HG02610 (cell line): ENCODE data around the gene CYB561D2.
A peak's percentile ranks its signal among the peaks of the same experiment; 100 is the strongest.

ENCODE experiments used
- ATAC-seq: cut with Tn5 transposase; IDR thresholded peaks from one replicate; pipeline ENCODE4 v1.9.1; 2021; ENCODE audit warnings: mild to moderate bottlenecking, moderate library complexity; ENCODE audit not compliant: unreplicated experiment

Gene CYB561D2

DNA sequence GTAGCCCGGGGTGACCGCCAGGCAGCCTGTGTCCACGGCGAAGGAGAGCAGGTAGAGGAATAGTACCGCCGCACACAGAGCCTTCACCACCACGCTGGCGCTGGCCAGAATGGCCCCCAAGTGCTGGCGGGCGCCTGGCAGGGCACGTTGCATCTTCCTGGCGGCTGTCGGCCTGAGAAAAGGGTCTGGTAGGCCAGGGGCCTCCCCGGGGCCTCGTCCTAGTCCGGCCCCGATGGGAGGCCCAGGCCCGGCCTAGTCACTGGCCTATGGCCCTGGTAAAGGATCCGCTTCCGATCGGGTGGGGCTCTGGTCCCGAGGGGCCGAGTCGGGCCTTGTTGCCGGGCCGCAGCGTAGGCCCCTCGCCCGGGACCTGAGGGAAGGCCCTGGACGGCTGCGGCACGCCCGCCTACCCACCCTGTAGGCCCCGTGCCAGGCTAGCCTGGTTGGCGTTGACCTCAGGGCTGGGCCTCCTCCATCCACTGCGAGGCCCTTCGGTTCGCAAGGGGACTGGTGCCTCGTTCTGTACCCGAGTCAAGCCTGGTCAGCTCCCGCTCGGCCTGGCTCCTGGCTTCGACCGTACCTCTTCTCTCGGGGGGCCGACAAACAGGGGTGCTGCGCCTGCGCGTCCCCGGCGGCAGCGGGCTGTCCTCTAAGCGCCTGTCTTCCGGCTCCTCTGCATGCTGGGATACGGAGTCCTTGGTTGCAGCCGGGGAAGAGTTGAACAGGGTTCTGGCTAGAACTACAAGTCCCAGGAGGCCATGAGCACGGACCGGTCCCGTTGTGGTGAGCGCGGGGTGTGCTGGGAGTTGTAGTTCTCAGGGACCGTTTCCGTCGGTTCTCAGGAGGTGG, 8.5 kb downstream of the CYB561D2 start, which contains the start of gene TMEM115:
Gene TMEM115, minus strand, starts transcription at position 611 of the 849 bp plus-strand sequence. Its CDS starts 458 bp downstream, at position 153.
- ATAC-seq: peak; percentile 99

DNA sequence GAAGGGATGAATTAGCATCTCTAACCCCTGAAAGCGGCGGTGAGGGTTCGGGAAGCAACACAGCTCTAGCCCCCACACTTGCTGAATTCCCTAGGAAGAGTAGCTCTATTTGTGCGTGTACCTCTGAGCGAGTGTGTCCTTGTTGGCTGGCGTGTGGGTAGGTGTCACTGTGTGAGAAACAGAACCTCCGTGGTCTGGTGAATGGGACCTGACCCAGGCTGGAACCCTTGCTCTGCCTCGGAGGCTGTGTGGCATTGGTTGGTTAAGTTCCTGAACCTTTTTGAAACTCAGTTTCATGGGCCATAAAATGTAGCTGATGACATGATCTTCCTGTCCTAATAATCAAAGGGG, 9.1 kb downstream of the CYB561D2 start:
- peak; percentile 5 for ATAC-seq

DNA sequence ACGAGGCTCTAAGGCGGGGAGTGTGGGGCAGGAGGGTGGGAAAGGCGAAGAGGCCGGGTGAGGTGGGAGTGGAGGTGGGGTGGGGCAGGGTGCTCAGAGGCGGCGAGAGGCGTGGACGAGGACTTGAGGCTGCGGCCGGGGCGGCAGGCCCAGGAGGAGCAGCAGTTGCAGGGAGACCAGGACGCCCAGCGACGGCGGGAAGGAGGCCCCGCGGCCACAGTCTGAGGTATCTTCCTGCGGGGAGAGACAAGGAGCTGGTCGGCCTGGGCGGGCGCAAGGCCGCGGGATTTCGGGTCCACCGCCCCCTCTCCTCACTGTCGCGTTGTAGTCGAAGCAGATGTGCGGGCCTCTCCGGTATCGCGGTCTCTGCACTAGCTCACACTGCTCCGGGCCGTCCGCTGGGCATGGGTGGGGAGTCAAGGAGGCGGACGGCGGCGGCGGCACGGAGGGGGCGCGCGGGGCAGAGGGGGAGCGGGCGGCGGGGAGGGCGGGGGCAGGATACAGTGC, 14.0 kb downstream of the CYB561D2 start:
- no peak for ATAC-seq

DNA sequence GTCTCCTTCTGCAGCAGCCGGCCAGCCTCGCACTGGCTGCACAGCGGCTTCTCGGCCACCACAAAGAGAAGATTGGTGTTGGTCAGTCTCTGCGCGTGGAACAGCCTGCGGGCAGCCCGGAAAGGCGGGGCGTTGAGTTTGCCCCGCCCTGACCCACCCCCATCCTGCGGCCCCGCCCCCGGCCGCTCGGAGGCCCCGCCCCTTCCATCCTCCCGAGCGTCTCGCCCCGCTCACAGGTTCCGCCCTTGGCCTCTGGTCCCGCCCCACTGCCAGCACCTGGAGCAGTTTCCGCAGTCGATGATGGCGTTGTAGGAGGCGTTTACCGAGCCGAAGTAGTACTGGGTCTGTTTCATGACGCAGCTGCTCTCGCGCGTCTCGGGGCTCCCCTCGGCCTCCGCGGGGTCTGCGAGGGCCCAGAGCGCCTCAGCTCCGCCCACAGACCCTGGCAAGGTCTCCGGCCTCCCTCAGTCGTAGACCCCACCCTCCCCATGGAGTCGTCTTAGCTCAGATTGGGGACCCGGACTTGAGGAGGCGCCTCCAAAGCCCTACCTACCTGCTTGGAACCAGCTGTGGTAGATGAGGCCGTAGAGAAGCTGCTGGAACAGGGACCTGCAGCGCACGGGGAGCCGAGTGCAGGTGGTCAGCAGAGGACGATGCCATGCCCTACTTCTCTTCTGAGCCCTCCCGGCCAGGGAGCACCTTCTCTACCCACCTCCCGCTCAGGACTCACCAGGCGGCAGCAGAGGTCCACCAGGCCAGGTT, 14.6 kb downstream of the CYB561D2 start:
- ATAC-seq: peak; percentile 89

DNA sequence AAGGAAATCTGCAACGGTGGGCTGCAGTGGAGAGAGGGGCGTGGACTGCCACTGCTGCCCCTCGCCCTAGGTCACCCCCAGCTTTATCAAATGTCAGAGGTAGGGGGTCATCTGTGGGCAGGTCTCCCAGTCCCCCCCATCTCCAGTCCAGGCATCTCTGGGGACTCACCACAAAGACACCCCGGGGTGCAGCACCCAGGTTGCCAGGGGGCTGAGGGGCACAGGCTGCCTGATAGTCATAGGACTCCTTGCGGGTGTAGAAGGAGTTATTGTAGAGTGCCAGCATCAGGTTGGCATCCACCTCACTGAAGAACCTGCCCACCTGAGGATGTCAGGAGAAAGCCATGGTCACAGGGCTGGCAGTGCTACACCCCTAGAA, 15.2 kb downstream of the CYB561D2 start:
- ATAC-seq: no peak

DNA sequence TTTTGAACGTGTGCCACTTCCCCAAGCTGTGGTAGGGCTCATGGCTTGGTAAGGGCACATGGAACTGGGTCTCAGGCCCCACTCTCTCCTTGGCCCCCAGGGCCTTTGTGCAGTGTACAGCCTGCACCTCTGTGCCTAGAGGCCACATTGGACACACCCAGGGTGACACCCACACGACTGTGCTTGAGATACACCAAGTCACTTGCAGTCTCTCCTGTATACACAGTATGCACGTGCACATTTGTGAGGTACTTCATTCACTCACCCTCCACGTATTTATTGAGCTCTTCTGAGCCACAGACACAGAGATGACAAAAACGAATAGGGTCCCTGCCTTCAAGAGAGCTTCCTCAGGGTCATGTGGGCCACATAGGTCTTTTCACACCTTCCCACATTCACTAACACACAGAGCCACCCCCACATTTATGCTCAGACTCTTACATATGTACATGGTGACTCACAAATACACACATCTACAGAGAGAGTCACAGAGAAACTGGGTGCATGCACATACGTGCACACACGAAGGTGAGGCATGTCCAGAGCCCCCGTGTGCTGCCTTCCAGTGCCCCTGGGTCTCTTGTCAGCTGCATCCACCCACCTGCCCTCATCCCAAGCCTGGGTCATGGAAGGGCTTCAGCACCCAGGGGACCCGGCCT, 18.5 kb downstream of the CYB561D2 start:
- no peak for ATAC-seq

DNA sequence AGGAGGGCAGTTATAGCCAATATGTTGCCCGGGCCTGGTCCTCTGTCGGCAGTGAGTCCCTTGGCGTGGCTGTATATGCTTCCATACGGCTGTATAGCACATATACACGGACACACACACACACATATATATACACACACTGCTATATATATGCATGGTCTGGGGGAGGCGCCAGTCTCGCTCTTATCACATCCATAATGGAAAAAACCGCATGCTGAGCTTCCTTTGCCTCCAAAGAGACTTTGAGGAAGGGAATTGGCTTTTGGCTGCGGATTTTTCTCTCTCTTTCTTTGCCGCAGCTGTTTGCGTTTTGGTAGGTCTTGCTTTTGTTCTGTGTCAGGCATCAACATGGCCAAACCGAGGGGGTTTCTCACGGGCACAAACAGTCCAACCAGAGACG, 19.9 kb downstream of the CYB561D2 start:
- ATAC-seq: no peak

DNA sequence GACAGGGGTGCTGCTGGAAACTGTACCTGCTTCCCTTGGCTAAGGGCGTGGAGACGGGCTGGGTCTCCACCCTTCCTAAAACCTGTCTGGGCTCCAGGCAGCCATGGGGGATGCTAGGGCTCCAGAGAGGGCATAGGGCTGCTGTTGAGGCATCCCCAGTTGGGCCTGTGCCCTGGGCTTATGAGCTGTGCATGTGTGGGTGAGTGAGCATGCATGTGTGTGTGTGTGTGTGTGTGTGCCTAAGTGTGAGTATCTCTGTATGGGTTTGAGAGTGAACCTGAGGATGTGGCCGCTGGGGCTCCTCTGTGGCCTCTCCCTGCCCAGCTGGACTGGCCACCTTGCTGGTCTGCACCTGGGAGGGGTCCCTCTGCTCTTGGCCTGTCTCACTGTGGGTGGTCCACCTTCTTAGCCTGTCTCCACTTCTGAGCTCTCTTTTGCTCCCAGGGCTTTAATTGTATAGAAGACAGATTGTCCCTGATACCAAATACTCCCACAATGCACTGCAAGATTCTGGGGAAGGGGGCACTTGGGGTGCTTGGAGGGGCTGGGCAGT, 20.5 kb downstream of the CYB561D2 start:
- ATAC-seq: no peak

DNA sequence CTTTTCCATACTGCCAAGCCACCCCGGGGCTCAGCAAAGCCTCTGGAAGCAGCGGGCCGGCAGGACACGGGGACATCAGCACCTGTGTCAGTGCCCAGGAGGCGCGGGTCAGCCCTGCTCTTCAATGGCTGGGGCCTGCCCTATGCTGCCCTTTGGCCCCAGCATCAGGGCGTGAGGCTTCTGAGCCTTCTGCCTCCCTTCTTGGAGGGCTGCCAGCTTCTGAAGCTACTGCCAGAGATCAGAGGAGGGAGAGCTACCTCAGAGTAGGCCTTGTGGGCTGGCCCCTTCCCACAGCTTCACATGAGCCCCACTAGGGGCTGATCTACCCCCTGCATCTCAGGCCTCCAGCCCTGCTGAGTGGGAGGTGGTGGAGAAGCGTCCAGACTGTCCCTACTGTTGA, 21.7 kb downstream of the CYB561D2 start:
- ATAC-seq: no peak

DNA sequence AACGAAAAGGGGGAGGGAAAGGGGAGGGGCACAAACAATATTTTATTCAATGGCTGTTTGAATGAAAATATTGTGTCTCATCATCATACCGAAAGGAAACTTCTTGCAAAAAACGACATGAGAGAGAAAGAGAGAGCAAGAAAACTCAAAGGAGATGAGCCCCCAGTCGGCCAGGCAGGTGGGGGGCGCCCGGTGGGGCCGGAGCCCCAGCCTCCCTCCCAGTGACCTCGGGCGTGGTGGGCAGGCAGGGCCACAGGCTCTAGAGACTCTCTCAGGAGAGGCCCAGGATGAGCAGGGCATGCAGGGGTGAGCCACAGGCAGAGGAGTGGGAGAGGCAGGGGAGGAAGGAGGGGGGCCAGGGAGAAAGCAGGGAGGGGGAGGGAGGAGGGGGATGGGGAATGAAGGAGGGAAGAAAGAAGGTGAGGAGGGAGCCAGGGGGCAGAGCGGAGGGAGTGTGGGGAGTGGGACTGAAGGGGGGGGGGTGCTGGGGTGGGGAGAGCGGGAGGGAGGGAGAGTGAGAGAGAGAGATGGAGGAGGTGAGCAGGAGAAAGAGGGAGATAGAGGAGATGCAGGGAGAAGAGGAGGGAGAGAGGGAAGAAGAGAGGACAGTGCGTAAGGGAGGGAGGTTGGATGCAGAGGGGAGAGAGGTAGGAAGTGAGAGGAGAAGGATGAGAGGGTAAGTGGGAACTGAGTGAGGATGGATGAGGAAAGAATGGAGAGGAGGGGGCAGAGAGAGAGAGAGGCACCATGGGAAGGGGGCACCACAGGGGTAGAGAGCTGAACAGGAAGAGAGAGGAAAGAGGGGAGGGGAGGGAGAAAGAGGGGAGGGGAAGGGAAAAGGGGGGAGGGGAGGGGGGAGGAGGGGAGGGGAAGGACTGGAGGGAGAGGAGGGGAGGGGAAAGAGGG, 22.7 kb downstream of the CYB561D2 start:
- no peak for ATAC-seq

DNA sequence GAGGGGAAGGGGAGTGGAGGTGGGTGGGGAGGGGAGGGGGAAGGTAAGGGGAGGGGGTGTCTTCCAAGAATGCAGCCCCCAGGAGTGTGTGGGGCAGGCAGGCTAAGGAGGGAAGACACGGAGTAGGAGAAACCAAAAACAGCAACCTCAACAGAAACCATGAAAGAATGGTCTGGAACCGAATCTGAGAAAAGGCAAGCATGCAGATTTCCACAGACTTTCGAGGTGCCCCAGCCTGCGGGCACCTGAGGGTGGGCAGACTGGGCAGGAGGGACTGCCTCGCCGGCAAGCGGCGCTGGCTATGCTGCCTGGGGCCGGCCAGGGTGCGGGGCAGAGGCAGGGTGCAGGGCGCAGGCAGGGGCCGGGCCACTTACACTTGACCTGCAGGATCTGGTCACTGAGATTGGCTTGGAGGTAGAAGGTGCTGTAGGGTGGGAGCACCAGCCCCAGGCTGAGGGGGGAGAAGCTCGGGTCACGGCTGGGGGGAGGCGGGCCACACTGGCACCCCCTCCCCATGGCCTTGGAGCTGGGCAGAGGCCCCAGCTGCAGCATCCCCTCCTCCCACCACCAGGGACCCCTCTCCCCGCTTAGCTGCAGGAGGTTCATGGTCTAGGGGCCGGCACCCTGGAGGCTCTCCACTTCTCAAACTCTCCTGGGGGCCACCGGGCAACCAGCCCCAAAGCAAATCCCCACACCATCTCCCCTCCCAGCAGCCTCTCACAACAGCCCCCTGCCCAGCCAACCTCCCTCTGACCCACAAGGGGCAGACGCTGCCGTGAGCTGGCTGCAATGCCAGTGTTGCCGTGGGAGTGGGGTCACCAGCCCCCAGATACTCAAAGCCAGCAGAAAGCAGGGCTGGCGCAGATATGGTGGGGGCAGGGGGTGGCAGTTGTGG, 23.9 kb downstream of the CYB561D2 start:
- ATAC-seq: no peak

DNA sequence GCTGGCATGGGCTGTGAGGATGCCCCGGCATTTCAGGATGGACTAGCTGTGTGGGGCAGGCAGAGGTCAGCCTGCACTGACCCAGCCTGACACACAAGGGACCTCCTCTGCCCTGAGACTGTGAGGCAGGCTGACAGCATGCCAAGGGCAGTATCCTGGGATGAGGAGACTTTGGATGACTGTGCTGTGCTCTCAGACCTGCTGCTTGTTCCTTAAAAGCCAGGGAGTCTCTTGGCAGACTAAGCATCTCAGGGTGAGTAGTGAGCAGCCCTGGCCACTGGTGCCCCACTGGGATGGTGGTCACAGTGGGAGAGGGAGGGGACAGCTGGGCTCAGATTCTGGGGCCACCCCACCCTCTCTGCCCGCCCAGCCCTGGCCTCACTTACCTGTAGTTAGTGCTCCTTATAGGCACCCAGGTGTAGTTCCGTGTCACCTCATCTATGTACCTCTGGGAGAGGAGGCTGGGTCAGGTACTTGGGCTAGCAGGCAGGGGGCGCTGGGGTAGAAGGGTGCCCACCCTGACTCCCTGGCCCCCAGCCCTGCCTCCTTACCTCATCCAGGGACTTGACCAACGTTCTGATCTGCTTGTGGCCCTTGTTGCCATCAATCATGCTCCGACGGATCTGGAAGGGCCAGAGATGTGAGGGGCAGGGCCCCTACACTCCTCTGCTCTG, 24.7 kb downstream of the CYB561D2 start:
- no peak for ATAC-seq

DNA sequence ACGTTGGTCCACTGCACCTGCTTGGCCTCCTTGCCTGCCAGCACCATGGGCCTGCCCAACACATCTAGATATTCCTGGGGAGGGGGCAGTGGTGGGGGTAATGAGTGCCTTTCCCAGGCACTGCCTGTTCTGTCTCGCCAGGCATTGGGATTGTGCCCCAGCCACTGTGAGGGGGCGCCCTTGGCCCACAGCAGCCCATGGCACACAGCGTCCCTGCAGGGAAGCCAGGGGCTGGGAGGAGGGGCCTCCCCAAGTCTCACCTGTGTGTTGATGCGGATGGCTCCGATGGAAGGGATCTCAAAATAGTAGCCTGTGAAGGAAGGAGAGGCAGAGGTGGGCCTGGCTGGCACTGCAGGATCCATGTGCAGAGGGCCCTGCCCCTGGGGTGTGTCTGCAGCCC, 27.4 kb downstream of the CYB561D2 start:
- ATAC-seq: no peak

DNA sequence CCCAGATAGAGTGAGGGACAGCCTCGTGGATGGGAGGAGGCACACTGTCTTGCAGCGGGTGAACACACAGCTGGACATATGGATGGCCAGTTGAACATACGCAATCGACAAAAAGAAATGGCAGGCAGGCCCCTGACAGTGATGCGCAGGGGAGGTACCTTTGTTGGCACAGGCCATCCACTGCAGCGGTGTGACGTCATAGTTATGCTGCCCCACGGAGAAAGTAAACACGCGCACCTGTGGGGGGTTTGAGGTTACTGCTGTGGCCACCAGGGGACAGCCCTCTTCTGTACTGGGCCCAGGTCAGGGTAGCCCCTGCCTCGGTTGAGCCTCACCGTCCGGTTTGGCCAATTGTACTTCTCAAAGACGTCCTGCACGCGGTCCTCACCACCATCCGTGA, 28.1 kb downstream of the CYB561D2 start:
- ATAC-seq: no peak

DNA sequence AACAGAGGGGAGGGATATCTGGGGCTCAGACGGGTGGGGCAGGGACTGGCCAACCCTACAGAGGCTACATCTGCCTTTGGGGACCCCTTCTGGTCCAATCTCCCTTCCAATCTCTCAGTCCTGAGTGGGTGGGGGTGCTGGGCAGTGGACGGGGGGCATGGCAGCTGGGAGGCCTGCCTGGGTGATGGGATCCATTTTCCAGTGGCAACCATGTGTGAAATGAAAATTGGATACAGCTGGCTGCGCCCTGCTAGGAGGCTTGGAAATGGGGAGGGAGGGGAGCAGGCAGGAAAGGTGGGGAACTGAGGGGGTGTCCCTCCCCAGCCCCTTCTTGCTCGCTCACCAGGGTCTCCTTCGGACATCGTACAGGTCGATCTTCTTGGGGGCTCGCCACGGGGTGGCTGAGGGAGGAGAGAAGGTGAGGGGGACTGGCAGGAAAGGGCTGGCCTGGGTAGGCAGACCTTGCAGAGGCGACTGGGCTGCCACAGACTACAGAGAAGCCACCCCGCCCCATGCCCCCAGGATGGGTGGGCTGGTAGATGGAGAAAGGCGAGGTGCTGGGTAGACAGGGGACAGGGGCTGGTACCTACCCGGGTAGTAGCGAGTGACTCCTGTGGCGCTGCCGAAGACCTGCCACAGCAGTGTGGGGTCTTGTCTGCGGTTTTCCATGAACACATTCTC, 29.9 kb downstream of the CYB561D2 start:
- no peak for ATAC-seq

DNA sequence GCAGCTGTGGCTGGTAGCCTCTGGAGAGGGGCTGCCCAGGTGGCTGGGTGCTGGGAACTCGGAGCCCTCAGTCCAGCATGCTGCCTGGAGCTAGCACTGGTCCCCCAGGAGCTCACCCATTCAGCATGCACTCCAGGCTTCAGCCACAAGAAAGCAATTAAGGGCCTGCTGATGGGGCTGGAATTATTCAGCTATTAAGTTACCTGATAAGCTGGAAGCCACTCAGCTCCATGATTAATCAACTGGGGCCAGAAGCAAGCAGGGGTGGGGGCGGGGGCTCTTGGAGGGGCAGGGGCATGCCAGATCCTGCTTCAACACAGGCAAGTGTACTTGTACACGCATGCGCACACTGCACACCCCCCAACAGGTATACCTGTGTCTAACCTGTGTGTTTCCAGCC, 30.7 kb downstream of the CYB561D2 start:
- ATAC-seq: no peak

DNA sequence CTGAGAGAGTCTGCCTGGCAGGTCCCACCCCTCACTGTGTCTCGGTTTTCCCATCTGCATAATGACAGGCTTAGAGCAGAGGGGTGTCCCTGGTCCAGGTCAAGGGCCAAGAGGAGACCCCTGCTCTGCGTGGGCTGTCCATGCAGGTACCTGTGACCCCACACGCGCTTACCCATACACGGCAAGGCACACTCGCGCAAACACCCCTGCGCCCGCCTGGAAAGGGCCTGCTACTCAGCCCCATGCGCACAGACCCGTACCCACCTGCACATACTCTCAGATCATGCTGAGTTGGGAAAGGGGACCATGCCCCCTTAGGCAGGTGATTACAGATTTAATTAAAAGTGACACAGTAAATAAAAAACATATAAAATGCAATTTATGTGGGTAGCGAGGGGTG, 32.1 kb downstream of the CYB561D2 start:
- ATAC-seq: no peak

DNA sequence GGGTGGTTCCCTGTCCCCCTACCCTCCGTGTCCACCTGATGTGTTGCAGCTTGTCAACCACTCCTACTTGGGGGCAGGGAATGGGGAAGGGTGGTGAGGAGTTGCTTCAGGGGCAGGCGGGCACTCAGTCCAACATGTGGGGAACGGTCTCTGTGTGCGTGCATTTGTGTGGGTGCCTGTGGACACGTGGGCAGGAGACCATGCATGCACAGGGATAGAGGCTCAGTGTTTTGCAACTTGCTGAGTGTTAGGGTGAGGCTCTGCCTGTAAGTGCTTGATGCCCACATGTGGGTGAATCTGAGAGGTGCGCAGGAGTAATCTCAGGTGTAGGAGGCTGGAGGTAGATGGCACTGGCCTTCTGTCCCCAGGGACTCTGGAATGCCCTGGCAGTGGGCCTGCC, 33.1 kb downstream of the CYB561D2 start:
- no peak for ATAC-seq
